ENCODE data around the gene NRXN3.

GRCh38 chr14:79680087-79680486, 1509.9 kb downstream of the NRXN3 start:
- no peak for TF ChIP-seq EZH2 (IDR thresholded peaks at IDR 0.05; ENCODE audit: insufficient read depth, poor library complexity, severe bottlenecking)
- TF ChIP-seq EZH2phosphoT487 (IDR thresholded peaks at IDR 0.05; ENCODE audit: insufficient read depth, low read depth), result no peak
